Prostate gland (tissue), 2 donors: Measurements from ENCODE around the gene LARP4B. TPM values are rescaled to one million over a fixed set of nuclear protein-coding genes. Genes with fewer than 3 reads are reported as not detected.

ENCODE experiments used
- DNase-seq: peaks from one replicate; pipeline ENCODE4 v3.0.0-alpha.2; 2019; ENCODE audit warnings: low spot score
- H3K27ac ChIP-seq, 2 donors: fragments of 200-600 bp; sonication (generic); 2 replicates each; pipeline ENCODE4 v1.5.1; 2017 to 2019
- H3K27me3 ChIP-seq: fragments of 200-600 bp; sonication (generic); replicated peaks from 2 replicates; pipeline ENCODE4 v1.5.1; 2019; ENCODE audit not compliant: insufficient read depth
- H3K36me3 ChIP-seq, 2 donors: fragments of 200-600 bp; sonication (generic); 1 replicate in 1 of 2; 2 replicates in 1 of 2; pipeline versions ENCODE4 v1.5.1 to v1.8.1; 2017 to 2019
- H3K4me1 ChIP-seq: fragments of 200-600 bp; sonication (generic); replicated peaks from 2 replicates; pipeline ENCODE4 v1.5.1; 2019
- H3K4me3 ChIP-seq, 2 donors: fragments of 200-600 bp; sonication (generic); 2 replicates each; pipeline ENCODE4 v1.5.1; 2017 to 2019
- H3K9me3 ChIP-seq: fragments of 200-600 bp; sonication (generic); 2 replicates; pipeline ENCODE4 v1.5.1; 2017
- POLR2A ChIP-seq: fragments of 450-650 bp; IDR thresholded peaks from one replicate; pipeline ENCODE4 v1.6.1; 2016; ENCODE audit warnings: antibody characterized with exemption, mild to moderate bottlenecking
- POLR2AphosphoS5 ChIP-seq: sonication (generic); formaldehyde crosslinking; IDR thresholded peaks from one replicate; pipeline ENCODE4 v1.6.1; 2017; ENCODE audit warnings: antibody characterized with exemption
- WGBS: methylation state at CpG from one replicate; pipeline ENCODE4 v1.1.5; 2018; 5-methylcytosine and 5-hydroxymethylcytosine counted together
- intact Hi-C: fragments of 100-400 bp; cut with DNase I; formaldehyde crosslinking; loops from one replicate; pipeline ENCODE4 v1.14.2; 2022
- total RNA-seq, 2 donors: library from RNA; depleted of rRNA; stranded (reverse); fragments of >200 nt; gene quantifications; one replicate each; pipeline ENCODE4 v1.1.0, GENCODE V29; 2016
- TF ChIP-seq, protein P1 (sequence below), 4 experiments: fragments of 200-600 bp in 2 of 4; fragments of 450-650 bp in 2 of 4; sonication (generic) in 2 of 4; IDR thresholded peaks; 1 replicate in 3 of 4; 2 replicates in 1 of 4; pipeline ENCODE4 v1.5.1; 2016 to 2019; ENCODE audit warnings: antibody characterized with exemption in 4 of 4, mild to moderate bottlenecking in 2 of 4, moderate library complexity in 2 of 4

Gene LARP4B
- total RNA-seq, 2 donors from 2014 or later: 51.9 to 95.4 TPM

DNA sequence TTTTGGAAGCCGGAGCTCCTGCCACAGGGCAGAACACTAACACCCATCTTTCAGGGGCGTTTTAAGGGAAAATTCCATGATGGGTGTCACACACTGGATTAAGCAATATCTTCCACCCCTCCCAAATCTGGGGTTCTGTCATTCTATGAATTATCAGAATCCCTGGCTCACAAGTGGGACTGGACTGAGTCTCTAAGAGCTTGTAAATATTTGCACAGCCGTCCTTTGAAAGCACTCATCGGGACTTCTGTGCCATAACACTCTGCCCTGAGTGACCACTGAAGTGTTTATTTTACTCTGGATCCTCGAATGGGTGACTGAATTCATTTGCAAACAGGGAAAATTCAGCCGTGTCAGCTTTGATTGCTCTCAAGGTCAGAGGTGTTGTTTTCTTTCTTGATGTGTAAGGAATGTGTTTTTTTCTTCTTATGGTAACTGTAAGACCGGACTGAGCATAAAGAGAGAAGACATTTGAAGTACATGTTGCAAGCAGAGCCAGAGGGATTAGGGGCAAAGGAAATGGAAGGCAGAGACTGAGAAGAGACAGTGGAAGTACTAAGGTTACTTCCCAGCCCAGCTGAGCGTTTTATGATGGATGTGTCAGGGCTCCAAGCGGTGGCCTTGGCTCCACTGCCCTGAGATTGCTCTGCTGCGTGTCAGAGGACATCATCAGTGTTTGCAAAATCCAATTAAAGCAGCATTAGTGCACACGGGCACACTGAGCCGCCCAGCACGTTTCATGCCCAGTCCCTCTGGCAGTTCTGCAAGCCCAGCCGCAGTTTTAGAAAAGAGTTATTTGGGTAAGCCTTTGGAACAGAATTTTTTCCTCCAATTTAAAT lies 39.0 kb upstream of the LARP4B start:
- no peak for TF ChIP-seq POLR2AphosphoS5
- TF ChIP-seq POLR2A: no peak
- TF ChIP-seq, protein P1, sequence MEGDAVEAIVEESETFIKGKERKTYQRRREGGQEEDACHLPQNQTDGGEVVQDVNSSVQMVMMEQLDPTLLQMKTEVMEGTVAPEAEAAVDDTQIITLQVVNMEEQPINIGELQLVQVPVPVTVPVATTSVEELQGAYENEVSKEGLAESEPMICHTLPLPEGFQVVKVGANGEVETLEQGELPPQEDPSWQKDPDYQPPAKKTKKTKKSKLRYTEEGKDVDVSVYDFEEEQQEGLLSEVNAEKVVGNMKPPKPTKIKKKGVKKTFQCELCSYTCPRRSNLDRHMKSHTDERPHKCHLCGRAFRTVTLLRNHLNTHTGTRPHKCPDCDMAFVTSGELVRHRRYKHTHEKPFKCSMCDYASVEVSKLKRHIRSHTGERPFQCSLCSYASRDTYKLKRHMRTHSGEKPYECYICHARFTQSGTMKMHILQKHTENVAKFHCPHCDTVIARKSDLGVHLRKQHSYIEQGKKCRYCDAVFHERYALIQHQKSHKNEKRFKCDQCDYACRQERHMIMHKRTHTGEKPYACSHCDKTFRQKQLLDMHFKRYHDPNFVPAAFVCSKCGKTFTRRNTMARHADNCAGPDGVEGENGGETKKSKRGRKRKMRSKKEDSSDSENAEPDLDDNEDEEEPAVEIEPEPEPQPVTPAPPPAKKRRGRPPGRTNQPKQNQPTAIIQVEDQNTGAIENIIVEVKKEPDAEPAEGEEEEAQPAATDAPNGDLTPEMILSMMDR (IDR thresholded peaks at IDR 0.05): no peak
- no peaks in the 10 kb centered on the region for H3K27me3 ChIP-seq
- H3K36me3 ChIP-seq: no peaks in the 10 kb centered on the region
- DNase-seq: no peak
- no peak overlapping the region for H3K27ac ChIP-seq
- no peaks in the 10 kb centered on the region for H3K4me1 ChIP-seq
- intact Hi-C loops: no loop called here
- WGBS: 11% methylated on average over 14 of the region's 14 CpGs
- H3K9me3 ChIP-seq: no peaks in the 10 kb centered on the region
- no peak overlapping the region for H3K4me3 ChIP-seq

DNA sequence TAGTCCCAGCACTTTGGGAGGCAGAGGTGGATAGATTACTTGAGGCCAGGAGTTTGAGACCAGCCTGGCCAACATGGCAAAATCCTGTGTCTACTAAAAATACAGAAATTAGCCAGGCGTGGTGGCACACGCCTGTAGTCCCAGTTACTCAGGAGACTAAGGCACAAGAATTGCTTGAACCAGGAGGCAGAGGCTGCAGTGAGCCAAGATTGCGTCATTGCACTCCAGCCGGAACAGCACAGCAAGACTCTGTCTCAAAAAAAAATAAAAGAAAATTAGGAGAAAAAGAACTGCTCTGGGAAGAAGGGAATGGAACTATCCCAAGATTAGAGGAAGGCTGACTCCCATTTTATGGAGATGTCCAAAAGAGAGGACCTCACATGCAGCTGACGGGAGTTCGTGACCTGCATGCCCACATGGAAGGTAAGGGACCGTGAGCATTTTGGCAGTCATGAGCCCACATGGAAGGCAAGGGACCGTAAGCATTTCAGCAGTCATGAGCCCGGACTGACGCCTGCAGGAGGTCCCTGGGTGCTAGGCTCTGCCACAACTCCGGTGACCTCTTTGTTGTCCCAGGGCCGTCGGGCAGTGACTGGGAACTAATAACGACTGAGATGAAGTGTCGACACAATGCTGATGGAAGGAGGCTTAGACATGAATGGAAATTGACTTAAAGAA lies 38.1 kb upstream of the LARP4B start:
- intact Hi-C loops: no loop called here
- TF ChIP-seq, protein P1 (IDR thresholded peaks at IDR 0.05): no peak
- TF ChIP-seq POLR2A: no peak
- no peaks in the 10 kb centered on the region for H3K4me1 ChIP-seq
- H3K9me3 ChIP-seq: no peaks in the 10 kb centered on the region
- 70% methylated on average over 15 of the region's 15 CpGs for WGBS
- DNase-seq: no peak
- no peak overlapping the region for H3K4me3 ChIP-seq
- no peaks in the 10 kb centered on the region for H3K36me3 ChIP-seq
- H3K27ac ChIP-seq: no peak overlapping the region
- H3K27me3 ChIP-seq: no peaks in the 10 kb centered on the region

DNA sequence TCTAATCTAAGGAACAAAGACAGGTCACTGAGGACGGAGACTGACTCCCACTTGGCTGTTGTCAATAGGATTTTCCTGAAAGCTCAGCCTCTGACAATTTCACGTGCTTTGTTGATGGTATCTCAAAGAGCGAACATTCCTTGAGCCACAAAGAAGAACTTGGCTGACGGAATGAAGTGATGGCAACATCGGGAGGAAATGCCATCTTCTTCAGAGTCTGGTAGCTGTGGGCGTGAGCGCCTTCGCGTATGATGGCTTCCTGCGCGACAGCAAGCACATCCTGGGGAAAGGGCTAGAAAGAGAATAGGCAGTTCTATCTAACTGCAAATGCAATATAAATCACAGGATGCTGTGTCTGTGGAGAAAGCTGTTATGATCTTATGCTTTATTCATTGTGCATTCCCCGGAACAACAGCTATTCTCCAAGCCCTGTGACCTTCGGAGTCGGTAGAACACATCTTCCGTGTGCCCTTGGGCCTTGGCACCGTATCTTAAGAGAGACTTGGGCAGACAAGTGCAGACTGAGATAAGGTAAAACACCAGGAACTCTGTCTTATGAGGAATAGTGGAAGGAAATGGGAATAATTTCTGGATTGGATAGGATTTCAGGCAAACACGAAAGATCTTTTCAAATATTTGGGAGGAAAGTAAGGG lies 37.2 kb upstream of the LARP4B start:
- WGBS: 76% methylated on average over 17 of the region's 17 CpGs
- DNase-seq: no peak

DNA sequence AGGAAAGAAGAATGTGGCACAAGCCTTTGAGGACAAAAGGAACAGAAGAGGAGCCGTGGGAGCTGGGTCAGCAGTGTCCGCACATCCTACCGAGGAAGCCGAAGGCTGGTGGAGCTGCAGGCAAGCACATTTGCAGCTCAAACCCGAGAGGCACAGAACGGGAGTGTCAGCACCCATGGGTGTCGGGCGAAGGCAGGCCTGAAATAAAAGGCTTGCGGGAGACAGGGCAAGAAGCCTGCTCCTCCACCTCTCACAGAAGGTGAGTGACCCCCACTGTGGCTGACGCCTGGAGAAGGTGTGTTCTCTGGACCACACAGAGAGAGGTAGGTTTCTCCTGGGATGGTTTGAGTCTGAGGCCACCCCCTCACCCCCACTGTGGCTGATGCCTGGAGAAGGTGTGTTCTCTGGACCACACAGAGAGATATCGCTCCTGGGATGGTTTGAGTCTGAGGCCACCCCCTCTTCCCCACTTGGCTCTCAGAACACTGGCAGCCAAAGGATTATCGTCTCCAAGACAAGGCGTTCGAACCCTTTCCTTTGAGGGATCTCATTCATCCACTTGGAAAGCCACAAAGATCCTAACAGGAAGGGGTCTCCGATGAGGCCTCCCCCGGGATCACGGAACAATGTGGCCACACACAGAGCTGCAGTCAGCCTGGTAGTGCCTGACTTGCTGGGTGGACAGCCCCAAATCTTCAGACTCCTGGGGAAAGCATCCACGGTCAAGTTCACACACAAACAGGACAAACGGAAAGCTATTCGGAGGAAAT lies 35.1 kb upstream of the LARP4B start:
- H3K9me3 ChIP-seq: no peaks in the 10 kb centered on the region
- intact Hi-C loops: no loop called here
- H3K36me3 ChIP-seq: no peaks in the 10 kb centered on the region
- no peak overlapping the region for H3K4me3 ChIP-seq
- H3K27ac ChIP-seq: no peak overlapping the region
- DNase-seq: no peak
- no peaks in the 10 kb centered on the region for H3K4me1 ChIP-seq
- TF ChIP-seq POLR2AphosphoS5: no peak
- TF ChIP-seq POLR2A: no peak
- TF ChIP-seq, protein P1 (IDR thresholded peaks at IDR 0.05): no peak
- H3K27me3 ChIP-seq: no peaks in the 10 kb centered on the region
- 88% methylated on average over 20 of the region's 20 CpGs for WGBS

More for the DNA sequence above, 37.2 kb upstream of the LARP4B start:
- Histone ChIP-seq H3K36me3 (no peaks in the 10 kb centered on the region), H3K4me3 (no peak overlapping the region), H3K4me1 (no peaks in the 10 kb centered on the region), H3K27ac (no peak overlapping the region), H3K9me3 (no peaks in the 10 kb centered on the region), H3K27me3 (no peaks in the 10 kb centered on the region)
- intact Hi-C loops: no loop called here
- TF ChIP-seq POLR2AphosphoS5: no peak
- TF ChIP-seq, protein P1 (IDR thresholded peaks at IDR 0.05): no peak
- no peak for TF ChIP-seq POLR2A
